GM21786 (cell line): ENCODE results near the gene NXPH4.

Experiments
- ATAC-seq: cut with Tn5 transposase; IDR thresholded peaks from one replicate; pipeline ENCODE4 v1.9.1; 2021; ENCODE audit not compliant: unreplicated experiment

NXPH4 gene

GRCh38 chr12:57201631-57202030 lies 15.0 kb upstream of the NXPH4 start:
- ATAC-seq, result no peak

- ATAC-seq, result no peak
Measured at GRCh38 chr12:57202321-57202720, 14.3 kb upstream of the NXPH4 start.

- ATAC-seq, result no peak
Measured at GRCh38 chr12:57203201-57203600, 13.4 kb upstream of the NXPH4 start.

GRCh38 chr12:57203791-57204190 lies 12.8 kb upstream of the NXPH4 start:
- ATAC-seq, result no peak

GRCh38 chr12:57204454-57204853 lies 12.1 kb upstream of the NXPH4 start:
- ATAC-seq, result no peak

GRCh38 chr12:57205186-57205585 lies 11.4 kb upstream of the NXPH4 start:
- ATAC-seq, result no peak

GRCh38 chr12:57205931-57206330 lies 10.7 kb upstream of the NXPH4 start:
- no peak for ATAC-seq

- ATAC-seq, result no peak
Measured at GRCh38 chr12:57207731-57208630, 8.6 kb upstream of the NXPH4 start.

GRCh38 chr12:57208631-57209282 lies 7.8 kb upstream of the NXPH4 start:
- no peak for ATAC-seq

- no peak for ATAC-seq
Measured at GRCh38 chr12:57209916-57210315, 6.7 kb upstream of the NXPH4 start.

GRCh38 chr12:57210461-57210860 lies 6.1 kb upstream of the NXPH4 start:
- ATAC-seq, result no peak

GRCh38 chr12:57210926-57211692 lies 5.5 kb upstream of the NXPH4 start:
- no peak for ATAC-seq

GRCh38 chr12:57211791-57212700 lies 4.5 kb upstream of the NXPH4 start:
- no peak for ATAC-seq

- ATAC-seq, result no peak
Measured at GRCh38 chr12:57212701-57213057, 3.9 kb upstream of the NXPH4 start.

GRCh38 chr12:57213058-57213715 lies 3.4 kb upstream of the NXPH4 start:
- no peak for ATAC-seq

- no peak for ATAC-seq
Measured at GRCh38 chr12:57213763-57214397, 2.7 kb upstream of the NXPH4 start.

- peak; percentile 42 for ATAC-seq
Measured at GRCh38 chr12:57214398-57214781, 2.2 kb upstream of the NXPH4 start.

GRCh38 chr12:57215065-57215464 lies 1.5 kb upstream of the NXPH4 start:
- ATAC-seq, result no peak

GRCh38 chr12:57215668-57216013 lies 953 bp upstream of the NXPH4 start:
- ATAC-seq, result no peak
